Left colon (tissue), 2 donors: ENCODE measurements around the gene TFCP2L1. TPM values are rescaled to one million over a fixed set of nuclear protein-coding genes. Genes with fewer than 3 reads are reported as not detected.

Source experiments
- ATAC-seq: fragments of 200-7000 bp; cut with Tn5 transposase; one replicate; pipeline ENCODE4 v1.9.1; 2020; ENCODE audit warnings: mild to moderate bottlenecking, moderate library complexity
- DNase-seq, 2 donors: peaks; one replicate each; pipeline ENCODE4 v3.0.0-alpha.2; 2020
- intact Hi-C, 2 donors: fragments of 100-400 bp; cut with DNase I in 1 of 2; cut with micrococcal nuclease in 1 of 2; formaldehyde crosslinking; loops; one replicate each; pipeline versions ENCODE4 v1.11.2 to v1.14.0; 2022; cut with DNase I, micrococcal nuclease
- total RNA-seq, 2 donors: library from RNA; stranded (reverse); fragmentation: NEBNext Ultra II Directional; extraction: Animal tissue kit (Norgen Biotek cat#: 25700); gene quantifications; one replicate each; pipeline ENCODE4 v1.2.1, GENCODE V29; 2021
- donor health status: DM: no; HTN: no; CAD: no.
- donor health status: DM: yes; HTN: yes; CAD: no.

Gene TFCP2L1
- total RNA-seq, 2 donors from 2014 or later = 106 to 149 TPM

GRCh38 chr2:121192576-121192975 lies 92.4 kb downstream of the TFCP2L1 start:
- no peak for DNase-seq
- ATAC-seq = no peak
- intact Hi-C loops = no loop called here

- intact Hi-C loops = no loop called here
- ATAC-seq (no peak), DNase-seq (no peak)
These were observed 93.5 kb downstream of the TFCP2L1 start for GRCh38 chr2:121191191-121192170.

DNA sequence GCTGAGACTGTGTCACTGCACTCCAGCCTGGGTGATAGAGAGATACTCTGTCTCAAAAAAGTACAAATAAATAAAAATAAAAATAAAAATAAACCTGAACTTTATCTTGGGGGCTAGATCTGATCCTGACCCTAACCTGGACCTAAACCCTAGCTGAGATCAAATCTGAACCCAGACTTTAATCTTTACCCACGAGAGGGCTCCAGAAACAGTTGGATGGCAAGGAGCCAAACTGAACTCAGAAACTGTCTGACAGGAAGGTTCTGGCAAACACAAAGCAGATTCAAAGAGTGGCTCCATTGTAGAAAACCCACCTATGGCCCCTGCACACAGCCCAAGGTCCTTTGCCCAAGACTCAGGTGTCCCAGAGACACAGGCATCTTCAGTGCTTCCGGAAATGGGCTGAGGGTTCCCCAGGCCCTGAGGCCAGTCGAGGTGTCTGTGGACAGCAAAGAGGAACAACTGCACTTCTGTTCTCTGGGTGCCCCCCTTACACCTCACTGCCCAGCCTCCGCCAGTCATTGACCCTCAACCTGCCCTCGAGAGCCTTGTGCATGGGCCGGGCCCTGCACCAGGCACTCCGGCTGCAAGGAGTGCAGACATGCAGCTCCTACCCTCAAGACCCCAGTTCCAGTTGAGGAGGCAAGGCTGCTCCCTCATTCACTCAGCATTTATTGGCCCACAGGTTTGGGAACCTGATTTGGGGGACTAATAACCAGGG lies 95.2 kb downstream of the TFCP2L1 start:
- ATAC-seq (peak; percentile 50), DNase-seq (no peak)
- intact Hi-C loops = no loop called here

- no peak for DNase-seq
- ATAC-seq = no peak
- intact Hi-C loops = no loop called here
These were observed 96.0 kb downstream of the TFCP2L1 start for GRCh38 chr2:121189011-121189410.

DNA sequence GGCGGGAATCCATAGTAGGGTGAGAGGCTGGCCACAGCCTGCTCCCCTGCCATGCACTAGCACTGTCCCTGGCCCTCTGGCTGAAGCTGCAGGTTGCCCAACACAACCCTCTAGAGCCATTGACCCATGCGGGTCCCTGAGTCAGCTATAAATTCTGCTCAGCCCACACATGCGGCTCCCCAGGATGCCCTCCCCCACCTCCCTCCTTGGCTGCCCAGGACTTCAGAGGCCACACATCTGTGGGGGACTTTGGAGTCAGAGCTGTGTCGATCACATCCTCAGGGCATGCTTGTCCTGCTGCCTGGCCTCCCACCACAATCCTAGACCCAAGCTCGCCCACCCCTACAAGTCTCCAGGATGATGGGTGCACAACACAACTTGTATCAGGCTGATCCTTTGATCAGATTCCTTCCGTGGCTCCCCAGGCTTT lies 97.0 kb downstream of the TFCP2L1 start:
- intact Hi-C loops = no loop called here
- no peak for DNase-seq
- ATAC-seq = no peak

GRCh38 chr2:121187351-121187981 lies 97.5 kb downstream of the TFCP2L1 start:
- no peak for DNase-seq
- intact Hi-C loops = no loop called here
- no peak for ATAC-seq

- DNase-seq (no peak), ATAC-seq (no peak)
- intact Hi-C loops = no loop called here
These were observed 98.7 kb downstream of the TFCP2L1 start for GRCh38 chr2:121186261-121186660.

- ATAC-seq = no peak
- DNase-seq = no peak
- intact Hi-C loops = no loop called here
These were observed 99.4 kb downstream of the TFCP2L1 start for GRCh38 chr2:121185571-121186074.

- ATAC-seq = no peak
- intact Hi-C loops = no loop called here
- DNase-seq = no peak
These were observed 99.9 kb downstream of the TFCP2L1 start for GRCh38 chr2:121185111-121185510.

- DNase-seq (no peak), ATAC-seq (peak; percentile 36)
- intact Hi-C loops = no loop called here
These were observed 100.6 kb downstream of the TFCP2L1 start for GRCh38 chr2:121184248-121184862.

DNA sequence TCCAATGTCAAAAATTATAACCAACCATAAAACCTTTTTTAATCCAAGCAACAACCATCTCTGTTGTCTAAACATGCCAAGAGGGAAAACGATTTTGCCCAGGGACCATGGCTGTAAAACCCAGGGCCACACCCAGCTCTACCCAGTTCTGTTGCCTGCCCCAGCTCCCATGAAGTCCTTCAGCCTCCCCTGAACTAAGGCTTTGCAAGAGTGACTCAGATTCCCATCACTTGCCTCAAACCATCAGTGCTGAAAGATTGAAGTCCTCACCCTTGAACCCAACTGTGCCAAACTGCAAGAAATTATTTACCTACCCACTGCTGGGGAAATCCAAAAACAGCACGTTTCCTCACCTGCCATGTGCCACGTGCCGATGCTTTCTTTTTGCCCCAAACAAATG lies 102.5 kb downstream of the TFCP2L1 start:
- intact Hi-C loops = no loop called here
- DNase-seq = no peak
- peak; percentile 21 for ATAC-seq

- no peak for ATAC-seq
- intact Hi-C loops = no loop called here
- no peak for DNase-seq
These were observed 105.5 kb downstream of the TFCP2L1 start for GRCh38 chr2:121179467-121179866.

- ATAC-seq (no peak), DNase-seq (no peak)
- intact Hi-C loops = no loop called here
These were observed 106.3 kb downstream of the TFCP2L1 start for GRCh38 chr2:121178730-121179129.

DNA sequence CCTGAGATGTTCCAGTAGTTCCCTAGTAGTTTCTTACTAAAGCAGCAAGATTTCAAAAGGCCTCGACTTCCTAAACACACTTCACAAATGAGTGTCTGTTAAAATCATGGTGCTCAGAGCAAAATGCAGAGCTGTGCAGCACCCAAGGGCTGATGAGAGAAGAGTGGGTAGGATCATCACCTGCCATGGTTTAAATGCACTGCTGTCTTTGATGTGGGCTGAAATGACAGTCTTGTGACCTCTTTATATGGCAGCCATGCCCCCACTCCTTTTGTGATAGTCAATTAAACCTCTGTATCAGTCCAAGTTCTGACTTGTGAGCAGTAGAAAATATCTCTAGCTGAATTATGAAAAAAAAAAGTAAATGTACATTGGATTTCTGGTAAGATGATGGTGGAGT lies 107.1 kb downstream of the TFCP2L1 start:
- ATAC-seq = no peak

GRCh38 chr2:121175326-121175725 lies 109.7 kb downstream of the TFCP2L1 start:
- intact Hi-C loops = no loop called here
- no peak for ATAC-seq
- DNase-seq = no peak

More for the DNA sequence above, 107.1 kb downstream of the TFCP2L1 start:
- no peak for DNase-seq
- intact Hi-C loops = no loop called here

GRCh38 chr2:121173806-121174205 lies 111.2 kb downstream of the TFCP2L1 start:
- intact Hi-C loops = no loop called here
- DNase-seq = no peak
- no peak for ATAC-seq

DNA sequence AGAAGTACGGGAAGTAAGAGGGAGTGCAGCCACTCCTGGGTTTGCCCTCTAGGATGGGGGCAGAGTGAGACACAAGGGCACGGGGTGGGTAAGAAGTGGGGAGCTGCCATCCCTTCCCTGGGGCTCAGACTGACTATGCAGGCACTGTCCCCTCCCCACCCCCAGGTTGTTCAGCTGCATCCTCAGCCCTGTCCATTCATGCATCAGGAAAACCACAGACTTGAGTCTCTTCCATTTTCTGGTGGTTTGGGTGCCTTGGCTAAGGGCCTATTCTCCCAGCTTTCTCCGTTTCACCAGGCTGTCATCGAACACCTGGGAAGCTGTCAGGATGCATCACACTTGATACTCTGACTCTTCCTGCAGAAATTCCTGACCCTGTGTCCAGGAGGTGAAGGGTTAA lies 111.9 kb downstream of the TFCP2L1 start:
- intact Hi-C loops = no loop called here
- ATAC-seq (no peak), DNase-seq (no peak)

GRCh38 chr2:121172456-121172855 lies 112.5 kb downstream of the TFCP2L1 start:
- no peak for DNase-seq
- intact Hi-C loops = no loop called here
- ATAC-seq = no peak

- ATAC-seq (peak; percentile 64), DNase-seq (peak in 1 of 2 donors; percentile 48)
- intact Hi-C loops = no loop called here
These were observed 113.3 kb downstream of the TFCP2L1 start for GRCh38 chr2:121171625-121172119.
